ENCODE measurements around the gene KCNC3.
A peak's percentile ranks its signal among the peaks of the same experiment; 100 is the strongest.

Gene KCNC3

GRCh38 chr19:50275577-50276368, 53.4 kb downstream of the KCNC3 start:
- DNase-seq (ENCODE audit: low read depth) = no peak
- TF ChIP-seq CTCF (IDR thresholded peaks at IDR 0.05; ENCODE audit: low read length, missing control alignments) = no peak
- no peak overlapping the region for H3K4me3 ChIP-seq (replicated peaks; ENCODE audit: low read depth, low read length)

GRCh38 chr19:50273821-50274220, 55.4 kb downstream of the KCNC3 start:
- H3K4me3 ChIP-seq (replicated peaks; ENCODE audit: low read depth, low read length) = no peak overlapping the region
- no peak for DNase-seq (ENCODE audit: low read depth)
- no peak for TF ChIP-seq CTCF (IDR thresholded peaks at IDR 0.05; ENCODE audit: low read length, missing control alignments)

GRCh38 chr19:50272263-50272897, 56.8 kb downstream of the KCNC3 start:
- TF ChIP-seq CTCF (IDR thresholded peaks at IDR 0.05; ENCODE audit: low read length, missing control alignments) = no peak
- H3K4me3 ChIP-seq (replicated peaks; ENCODE audit: low read depth, low read length) = no peak overlapping the region
- DNase-seq (ENCODE audit: low read depth) = no peak

GRCh38 chr19:50269653-50270052, 59.5 kb downstream of the KCNC3 start:
- DNase-seq (ENCODE audit: low read depth) = no peak
- H3K4me3 ChIP-seq (replicated peaks; ENCODE audit: low read depth, low read length) = no peak overlapping the region
- TF ChIP-seq CTCF (IDR thresholded peaks at IDR 0.05; ENCODE audit: low read length, missing control alignments) = no peak

GRCh38 chr19:50268501-50268900, 60.7 kb downstream of the KCNC3 start:
- TF ChIP-seq CTCF (IDR thresholded peaks at IDR 0.05; ENCODE audit: low read length, missing control alignments) = no peak
- DNase-seq (ENCODE audit: low read depth) = no peak

GRCh38 chr19:50268041-50268440, 61.1 kb downstream of the KCNC3 start:
- TF ChIP-seq CTCF (IDR thresholded peaks at IDR 0.05; ENCODE audit: low read length, missing control alignments) = no peak
- no peak overlapping the region for H3K4me3 ChIP-seq (replicated peaks; ENCODE audit: low read depth, low read length)
- peak; percentile 5 for DNase-seq (ENCODE audit: low read depth)

More at GRCh38 chr19:50268501-50268900, 60.7 kb downstream of the KCNC3 start:
- H3K4me3 ChIP-seq (replicated peaks; ENCODE audit: low read depth, low read length) = no peak overlapping the region
